ENCODE data around the gene SHISAL1. TPM values are rescaled to one million over a fixed set of nuclear protein-coding genes. Genes with fewer than 3 reads are reported as not detected.

The SHISAL1 gene
- total RNA-seq, 1 donor from 2014 or later, result 0.58 TPM

DNA sequence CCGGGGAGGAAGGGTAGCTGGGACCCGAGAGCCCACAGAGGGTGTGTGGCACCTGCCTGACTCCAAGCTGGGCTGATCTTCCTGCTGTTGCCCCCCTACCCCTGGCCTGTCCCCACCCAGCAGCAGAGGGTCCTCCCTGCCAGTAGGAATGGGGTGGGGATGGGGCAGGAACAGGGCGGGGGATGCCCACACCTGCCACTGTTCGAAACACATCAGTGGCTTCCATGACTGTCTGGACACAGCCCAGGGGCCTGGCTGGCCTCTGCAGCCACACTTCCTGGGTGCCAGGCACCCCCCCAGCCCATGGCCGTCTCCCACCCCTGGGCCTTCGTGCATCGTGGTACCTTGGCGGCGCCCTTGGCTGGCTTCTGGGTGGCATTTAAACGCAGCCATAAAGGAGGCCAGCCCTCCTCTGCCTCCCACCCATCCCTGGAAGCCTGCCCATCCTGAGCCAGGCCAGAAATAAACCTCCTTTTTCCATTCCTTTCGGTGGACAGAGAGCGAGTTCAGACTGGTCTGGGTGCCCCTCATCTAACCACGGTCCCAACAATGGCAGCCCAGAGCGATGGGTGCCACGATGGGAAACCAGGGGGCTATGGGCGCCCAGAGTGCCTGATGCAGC, 745 bp upstream of the SHISAL1 start:
- no peaks in the 10 kb centered on the region for H3K27me3 Mint-ChIP-seq (ENCODE audit: low read depth)
- no peak overlapping the region for H3K4me3 Mint-ChIP-seq
- no peak overlapping the region for H3K27ac Mint-ChIP-seq
- no peaks in the 10 kb centered on the region for H3K4me1 Mint-ChIP-seq
- DNase-seq (ENCODE audit: low spot score in 2 of 2, unreplicated experiment in 2 of 2), result no peak
- H3K9me3 Mint-ChIP-seq, result no peaks in the 10 kb centered on the region
- H3K36me3 Mint-ChIP-seq, result no peaks in the 10 kb centered on the region
- TF ChIP-seq CTCF (IDR thresholded peaks at IDR 0.05; ENCODE audit: unreplicated experiment), result no peak

DNA sequence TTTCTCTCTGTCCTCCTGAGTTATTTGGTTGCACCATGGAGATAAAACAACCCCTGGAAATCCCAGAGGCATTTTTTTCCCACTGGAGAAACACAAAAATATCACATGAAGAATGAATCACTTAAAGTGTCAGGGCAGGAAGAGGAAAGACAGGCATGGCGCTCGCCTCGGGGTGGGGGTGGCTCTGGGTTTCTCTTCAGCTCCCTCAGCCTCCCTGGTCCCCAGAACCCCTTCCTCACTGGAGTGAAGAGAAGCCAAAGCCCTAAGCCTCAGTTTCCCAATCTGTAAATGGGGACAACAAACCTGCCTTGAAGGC, 938 bp downstream of the SHISAL1 start:
- no peak for DNase-seq (ENCODE audit: low spot score in 2 of 2, unreplicated experiment in 2 of 2)

GRCh38 chr22:44311104-44311854, 1.5 kb downstream of the SHISAL1 start:
- H3K4me1 Mint-ChIP-seq, result no peaks in the 10 kb centered on the region
- no peak overlapping the region for H3K4me3 Mint-ChIP-seq
- TF ChIP-seq CTCF (IDR thresholded peaks at IDR 0.05; ENCODE audit: unreplicated experiment), result no peak
- H3K9me3 Mint-ChIP-seq, result no peaks in the 10 kb centered on the region
- no peak overlapping the region for H3K27ac Mint-ChIP-seq
- H3K27me3 Mint-ChIP-seq (ENCODE audit: low read depth), result no peaks in the 10 kb centered on the region
- no peak for DNase-seq (ENCODE audit: low spot score in 2 of 2, unreplicated experiment in 2 of 2)
- H3K36me3 Mint-ChIP-seq, result no peaks in the 10 kb centered on the region

More for the DNA sequence above, 938 bp downstream of the SHISAL1 start:
- H3K4me1 Mint-ChIP-seq, result no peaks in the 10 kb centered on the region
- no peaks in the 10 kb centered on the region for H3K36me3 Mint-ChIP-seq
- no peak for TF ChIP-seq CTCF (IDR thresholded peaks at IDR 0.05; ENCODE audit: unreplicated experiment)
- no peaks in the 10 kb centered on the region for H3K9me3 Mint-ChIP-seq
- no peak overlapping the region for H3K4me3 Mint-ChIP-seq
- H3K27ac Mint-ChIP-seq, result no peak overlapping the region
- H3K27me3 Mint-ChIP-seq (ENCODE audit: low read depth), result no peaks in the 10 kb centered on the region

DNA sequence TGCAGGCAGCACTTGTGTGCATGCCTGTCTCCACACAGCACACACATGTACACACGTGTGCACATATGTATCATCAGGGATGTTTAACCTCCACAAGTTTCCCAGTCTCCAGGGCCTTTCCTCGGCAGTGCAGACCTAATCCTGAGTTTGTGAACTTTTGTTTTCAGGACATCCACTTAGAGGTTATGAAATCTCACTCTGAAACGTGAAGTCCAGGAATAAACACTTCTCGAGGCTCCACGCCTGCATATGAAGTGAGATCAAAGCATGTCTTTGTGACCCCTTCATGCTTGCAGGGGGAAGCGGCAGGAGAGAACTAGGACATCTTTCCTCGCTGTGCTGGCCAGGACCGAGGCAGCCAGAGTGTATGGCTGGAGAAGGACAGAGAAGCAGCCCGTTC, 3.1 kb downstream of the SHISAL1 start:
- TF ChIP-seq CTCF (IDR thresholded peaks at IDR 0.05; ENCODE audit: unreplicated experiment), result no peak
- Mint-ChIP-seq H3K27me3 (ENCODE audit: low read depth) (no peaks in the 10 kb centered on the region), H3K27ac (no peak overlapping the region), H3K4me1 (no peaks in the 10 kb centered on the region), H3K9me3 (no peaks in the 10 kb centered on the region), H3K36me3 (no peaks in the 10 kb centered on the region), H3K4me3 (no peak overlapping the region)
- no peak for DNase-seq (ENCODE audit: low spot score in 2 of 2, unreplicated experiment in 2 of 2)

DNA sequence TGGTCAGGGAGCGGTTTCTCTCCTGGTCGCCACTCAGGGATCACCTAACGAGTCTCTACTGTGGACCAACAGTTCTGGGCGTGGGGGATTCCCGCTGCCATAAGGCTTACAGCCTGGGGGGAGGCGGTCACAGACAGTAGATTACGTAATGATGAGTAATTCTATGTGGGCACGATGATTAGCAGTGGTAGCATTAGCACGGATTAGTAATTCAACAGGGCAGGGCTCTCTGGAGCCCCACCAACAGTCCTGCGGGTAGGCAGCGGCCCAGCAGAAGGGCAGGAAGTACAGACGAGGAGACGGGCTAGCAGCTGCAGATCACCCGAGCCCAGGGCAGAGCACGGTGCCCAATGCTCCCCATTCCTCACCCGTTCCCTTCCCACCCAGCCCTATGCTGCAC, 3.6 kb downstream of the SHISAL1 start:
- Mint-ChIP-seq H3K27ac (no peak overlapping the region), H3K9me3 (no peaks in the 10 kb centered on the region), H3K4me3 (no peak overlapping the region), H3K4me1 (no peaks in the 10 kb centered on the region), H3K36me3 (no peaks in the 10 kb centered on the region), H3K27me3 (ENCODE audit: low read depth) (no peaks in the 10 kb centered on the region)
- no peak for TF ChIP-seq CTCF (IDR thresholded peaks at IDR 0.05; ENCODE audit: unreplicated experiment)
- DNase-seq (ENCODE audit: low spot score in 2 of 2, unreplicated experiment in 2 of 2), result no peak

Data from mesothelial cell of epicardium (in vitro differentiated cells).